SIG-M5 (cell line): ENCODE data around the gene PLPP2.
"Not testable (repeated sequence)": the region's sequence is repeated elsewhere in the genome, so short reads cannot be mapped to it uniquely, and the experiment has no call there.

Experiments
- DNase-seq: peaks from one replicate; lab custom pipeline; 2025; lab: John Stamatoyannopoulos, UW

Gene PLPP2

DNA sequence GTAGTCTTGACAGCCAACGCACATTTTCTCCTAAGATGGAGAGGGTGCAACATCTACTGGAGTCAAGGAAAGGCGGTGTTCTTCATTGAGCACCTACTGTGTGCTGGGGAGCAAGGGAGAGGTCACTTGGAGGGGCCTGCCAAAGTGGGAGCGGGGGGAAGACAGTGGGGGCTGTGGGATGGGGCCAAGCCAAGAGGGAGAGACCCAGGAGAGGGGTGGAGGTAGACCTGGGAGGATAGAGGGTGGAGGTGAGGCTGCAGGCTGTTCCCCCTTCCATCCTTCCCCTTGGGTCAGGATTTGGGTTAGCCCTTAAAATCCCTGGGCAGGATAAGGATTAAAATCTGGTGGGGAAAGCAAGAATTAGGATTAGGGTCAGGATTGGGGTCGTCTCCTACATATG lies 1.7 kb upstream of the PLPP2 start:
- no peak for DNase-seq

GRCh38 chr19:292281-292884 lies 1.2 kb upstream of the PLPP2 start:
- DNase-seq = no peak

DNA sequence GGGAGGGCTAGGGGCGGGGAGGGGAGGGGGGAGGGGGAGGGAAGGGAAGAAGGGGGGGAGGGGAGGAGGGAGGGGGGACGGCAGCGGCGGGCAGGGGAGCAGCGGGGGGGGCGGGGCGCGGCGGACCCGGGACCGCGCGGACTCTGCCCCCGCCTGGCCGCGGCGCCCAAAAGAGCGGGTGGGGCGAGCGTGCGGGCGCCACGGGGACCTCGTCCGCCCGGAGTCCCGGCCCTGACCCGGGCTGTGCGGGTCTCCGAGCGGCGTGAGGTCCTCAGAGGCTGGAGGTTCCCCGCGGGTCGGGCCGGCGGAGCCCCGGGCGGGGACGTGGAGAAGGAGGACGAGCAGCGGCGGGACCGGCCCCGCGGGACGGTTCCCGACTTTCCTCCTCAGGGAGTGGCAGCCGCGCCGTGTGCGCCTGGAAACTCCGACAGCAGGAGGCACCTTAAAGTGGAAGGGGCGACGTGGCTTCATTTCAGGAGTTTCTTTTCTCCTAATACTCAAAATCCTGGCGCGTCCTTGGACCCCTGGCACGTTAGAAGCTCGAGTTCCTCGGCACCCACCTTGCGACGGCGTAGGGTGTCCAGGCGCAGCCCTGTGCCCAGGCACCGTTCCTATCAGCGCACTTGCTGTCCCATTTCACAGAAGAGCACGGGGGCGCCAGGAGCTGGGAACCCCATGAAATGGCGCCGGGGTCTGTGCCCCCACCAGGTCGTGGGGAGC lies 518 bp upstream of the PLPP2 start:
- no peak for DNase-seq

DNA sequence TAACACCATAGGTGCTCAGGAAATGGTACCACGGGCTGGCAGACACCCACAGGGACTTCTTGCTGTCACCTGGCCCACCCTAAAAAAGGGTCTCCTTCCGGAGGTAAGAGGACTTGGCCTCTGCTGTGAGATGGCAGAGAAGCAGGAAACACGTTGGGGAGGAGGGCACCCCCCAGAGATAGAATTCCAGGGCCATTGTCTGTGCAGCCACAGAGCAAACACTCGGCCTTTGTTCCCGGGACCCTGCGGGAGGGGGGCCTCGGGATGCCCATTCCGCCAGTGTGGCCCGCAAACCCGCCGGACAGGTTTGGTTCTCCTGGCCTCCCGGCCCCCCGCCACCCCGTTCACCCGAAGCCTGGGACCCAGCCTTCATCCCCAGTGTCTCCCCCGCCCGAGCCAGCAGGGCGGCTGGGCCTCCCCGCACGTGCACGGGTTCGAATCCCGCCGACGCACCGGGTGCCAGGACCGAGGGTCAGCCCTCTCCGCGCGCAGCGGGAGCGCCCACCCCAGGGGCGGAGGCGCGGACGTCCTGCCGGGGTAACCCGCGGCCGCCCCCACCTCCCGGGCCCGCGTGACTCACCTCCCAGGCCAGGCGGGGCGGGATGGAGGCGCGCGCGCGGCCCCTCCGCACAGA lies 714 bp downstream of the PLPP2 start:
- no peak for DNase-seq

GRCh38 chr19:289651-290371 lies 1.4 kb downstream of the PLPP2 start:
- DNase-seq = no peak

- no peak for DNase-seq
These were observed 2.3 kb downstream of the PLPP2 start for GRCh38 chr19:288911-289310.

DNA sequence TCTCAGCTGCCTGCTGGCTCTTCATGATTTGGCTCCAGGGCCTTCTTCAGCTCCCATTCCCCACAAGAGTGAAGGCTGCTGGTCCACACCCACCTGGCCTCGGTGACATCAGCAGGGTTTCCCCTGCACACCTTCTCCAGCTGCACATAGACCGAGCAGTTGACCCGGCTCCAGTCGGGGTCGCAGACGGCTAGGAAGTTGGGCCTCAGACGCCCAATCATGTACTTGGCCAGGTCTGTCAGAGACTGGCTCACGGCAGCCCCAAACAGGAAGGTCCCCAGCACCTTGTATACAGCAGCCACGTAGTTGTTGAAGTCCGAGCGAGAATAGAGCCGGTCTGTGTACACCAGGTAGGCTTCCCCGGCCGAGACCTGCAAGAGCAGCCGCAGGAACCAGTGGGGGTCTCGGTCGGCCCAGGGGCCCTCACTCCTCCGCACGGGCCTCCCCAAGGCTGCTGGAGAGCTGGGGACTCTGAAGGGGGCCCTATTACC lies 3.8 kb downstream of the PLPP2 start:
- no peak for DNase-seq

DNA sequence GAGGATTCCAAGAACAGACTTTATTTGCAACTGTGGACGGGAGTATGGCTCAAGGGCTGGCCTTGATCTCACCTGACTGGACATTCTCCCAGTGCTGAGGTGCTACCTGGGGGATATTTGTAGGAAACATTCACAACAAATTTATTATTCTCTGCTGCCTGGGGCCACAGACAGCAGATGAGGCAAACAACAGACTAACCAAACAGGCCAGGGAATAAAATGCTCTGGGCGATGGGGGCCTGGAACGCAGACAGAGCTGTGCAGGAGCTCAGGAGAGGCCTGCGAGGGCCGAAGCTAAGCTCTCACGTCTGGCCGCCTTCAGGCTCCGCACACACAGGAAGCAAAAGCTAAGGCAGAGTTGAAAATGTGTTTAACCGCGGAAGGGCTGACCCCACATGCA lies 7.8 kb downstream of the PLPP2 start:
- no peak for DNase-seq

- DNase-seq = no peak
These were observed 8.7 kb downstream of the PLPP2 start for GRCh38 chr19:282501-282900.

GRCh38 chr19:281992-282391 lies 9.2 kb downstream of the PLPP2 start:
- DNase-seq = no peak

- no peak for DNase-seq
These were observed 9.9 kb downstream of the PLPP2 start for GRCh38 chr19:281156-281853.

- no peak for DNase-seq
These were observed 10.6 kb downstream of the PLPP2 start for GRCh38 chr19:280541-281009.

DNA sequence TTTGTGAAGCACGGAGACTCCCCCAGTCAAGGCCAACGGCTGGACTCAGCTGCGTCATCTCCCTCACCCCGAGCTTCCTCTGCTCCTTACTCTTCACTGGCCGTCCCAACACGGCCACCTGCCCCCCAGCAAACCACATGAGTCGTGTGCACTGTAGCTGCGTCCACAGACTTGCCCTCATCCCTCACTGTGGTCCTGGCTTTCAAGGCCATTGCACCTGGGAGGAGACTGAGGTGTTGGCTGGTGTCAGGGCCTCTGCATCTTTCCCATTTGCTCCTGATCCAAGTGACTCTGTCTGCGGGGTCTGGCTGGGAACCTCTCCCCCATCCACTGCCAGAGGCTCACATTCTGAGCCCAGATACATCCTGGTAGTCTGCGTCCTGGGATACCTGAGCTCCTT lies 11.5 kb downstream of the PLPP2 start:
- no peak for DNase-seq

DNA sequence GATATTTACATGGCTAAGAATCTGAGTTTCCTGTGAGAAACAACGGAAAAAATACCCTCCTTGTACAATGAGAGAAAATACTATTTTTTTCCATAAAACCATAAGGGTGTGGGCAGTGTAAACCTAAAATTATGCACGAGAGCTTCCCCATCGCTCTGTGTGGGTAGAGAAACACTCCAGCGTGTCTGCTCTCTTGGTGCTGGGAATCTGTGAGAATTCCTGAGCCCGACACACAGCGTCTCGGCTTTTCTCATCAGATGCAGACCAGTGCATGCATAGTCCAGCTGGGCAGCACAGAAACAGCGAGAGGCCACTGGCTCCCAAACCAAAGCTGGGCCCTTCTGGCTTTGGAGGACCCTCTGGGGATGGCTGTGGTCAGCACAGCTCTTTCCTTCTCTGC lies 12.0 kb downstream of the PLPP2 start:
- DNase-seq = no peak

- DNase-seq = no peak
These were observed 13.5 kb downstream of the PLPP2 start for GRCh38 chr19:277581-278165.

DNA sequence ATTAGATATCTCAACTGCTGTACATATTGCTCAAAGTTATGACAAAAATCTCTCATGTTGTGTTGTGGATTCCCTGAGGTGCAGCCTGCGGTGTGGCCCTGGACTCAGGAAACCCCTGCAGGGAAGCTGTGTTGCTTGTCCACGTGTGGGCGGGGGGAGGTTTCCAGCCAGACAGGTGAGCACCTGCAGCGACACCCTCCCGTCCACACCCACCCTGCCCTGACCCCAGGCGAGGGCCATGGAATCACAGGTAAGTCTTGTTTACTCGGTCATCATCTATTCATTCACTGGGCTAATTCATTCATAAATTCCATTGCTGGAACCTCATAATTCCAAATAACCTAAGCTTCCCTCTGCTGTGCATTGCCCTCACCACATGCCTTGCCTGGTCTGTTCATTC lies 14.1 kb downstream of the PLPP2 start:
- no peak for DNase-seq

DNA sequence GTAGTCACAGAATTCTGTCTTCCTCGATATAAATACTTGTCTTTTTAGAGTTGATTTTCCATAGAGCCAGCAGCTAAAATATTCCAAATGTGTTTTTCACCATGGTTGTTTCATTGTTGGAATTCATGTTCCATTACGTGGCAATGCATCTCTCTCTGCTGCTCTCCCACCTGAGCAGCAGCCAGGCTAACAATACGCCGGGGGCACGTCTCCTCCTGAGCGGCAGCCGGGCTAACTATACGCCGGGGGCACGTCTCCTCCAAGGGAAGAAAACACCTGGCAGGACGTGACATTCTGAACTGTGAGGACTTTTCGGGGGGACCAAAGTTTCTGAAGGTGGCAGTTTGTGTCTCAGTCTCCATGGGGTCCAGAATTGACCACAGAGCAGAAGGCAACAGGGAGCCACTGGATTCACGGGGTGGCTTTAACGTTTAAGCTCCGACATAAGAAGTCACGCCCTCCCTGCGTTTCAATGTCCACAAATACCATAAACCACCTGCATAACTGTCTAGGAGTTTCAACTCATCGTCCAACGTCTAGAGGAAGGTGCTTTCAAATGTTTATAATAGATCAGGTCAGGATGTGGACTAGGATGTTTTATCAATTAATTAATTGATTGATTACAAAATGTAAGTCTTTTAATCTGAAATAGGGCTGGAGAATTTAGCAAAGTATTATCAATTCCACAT lies 15.1 kb downstream of the PLPP2 start:
- DNase-seq = no peak

DNA sequence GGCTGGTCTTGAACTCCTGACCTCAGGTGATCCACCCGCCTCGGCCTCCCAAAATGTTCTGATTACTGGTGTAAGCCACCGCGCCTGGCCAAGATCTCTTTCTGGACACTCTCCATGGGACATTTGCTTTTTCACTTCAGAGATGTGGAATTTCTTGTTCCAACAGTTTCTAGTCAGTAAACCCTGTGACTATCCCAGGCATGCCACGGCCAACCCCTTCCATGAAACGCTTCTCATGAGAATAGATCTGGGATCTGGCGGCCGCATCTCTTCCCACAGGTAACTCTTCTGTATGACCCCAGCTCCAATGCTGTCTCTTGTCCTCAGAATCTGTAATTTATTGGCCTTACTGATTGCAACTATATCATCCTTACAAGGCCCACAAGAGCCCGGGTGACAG lies 16.2 kb downstream of the PLPP2 start:
- no peak for DNase-seq

DNA sequence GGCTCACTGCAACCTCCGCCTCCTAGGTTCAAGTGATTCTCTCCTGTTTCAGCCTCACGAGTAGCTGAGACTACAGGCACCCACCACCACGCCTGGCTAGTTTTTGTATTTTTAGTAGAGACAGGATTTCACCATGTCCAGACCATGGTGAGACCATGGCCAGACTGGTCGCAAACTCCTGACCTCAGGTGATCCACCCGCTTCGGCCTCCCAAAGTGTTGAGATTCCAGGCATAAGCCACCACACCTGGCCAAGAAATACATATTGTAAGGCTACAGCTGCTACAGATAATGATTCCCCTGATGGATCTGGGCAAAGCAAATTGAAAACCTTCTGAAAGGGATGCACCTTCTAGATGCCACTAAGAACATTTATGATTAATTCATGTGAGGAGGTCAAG lies 17.8 kb downstream of the PLPP2 start:
- DNase-seq = no peak

GRCh38 chr19:271856-272255 lies 19.3 kb downstream of the PLPP2 start:
- DNase-seq = no peak

DNA sequence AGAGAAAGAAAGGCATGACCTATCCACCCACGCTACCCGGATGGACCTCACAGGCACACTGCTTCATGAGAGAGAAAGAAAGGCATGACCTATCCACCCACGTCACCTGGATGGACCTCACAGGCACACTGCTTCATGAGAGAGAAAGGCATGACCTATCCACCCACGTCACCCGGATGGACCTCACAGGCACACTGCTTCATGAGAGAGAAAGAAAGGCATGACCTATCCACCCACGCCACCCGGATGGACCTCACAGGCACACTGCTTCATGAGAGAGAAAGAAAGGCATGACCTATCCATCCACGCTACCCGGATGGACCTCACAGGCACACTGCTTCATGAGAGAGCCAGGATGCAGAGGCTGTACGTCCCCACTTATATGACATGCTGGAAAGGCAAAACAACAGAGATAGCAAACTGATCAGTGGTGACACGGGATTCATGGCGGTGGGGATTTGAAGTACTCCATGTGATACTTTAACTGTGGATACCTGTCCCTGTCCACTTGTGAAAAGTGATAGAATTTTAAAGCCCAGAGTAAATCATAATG lies 20.4 kb downstream of the PLPP2 start:
- not testable (repeated sequence) for DNase-seq
